Activated CD4-positive, alpha-beta T cell treated with anti-CD3 and anti-CD28 coated beads, Interleukin-2, amount 50 U/mL, for 1 hour (primary cell): Measurements from ENCODE around the gene STARD3NL.
"Not testable (repeated sequence)": the region's sequence is repeated elsewhere in the genome, so short reads cannot be mapped to it uniquely, and the experiment has no call there.

Experiments used
- DNase-seq: peaks from one replicate; pipeline ENCODE4 v3.0.0-alpha.2; 2020

STARD3NL gene

GRCh38 chr7:38269704-38270346 is 91.8 kb downstream of the STARD3NL start:
- not testable (repeated sequence) for DNase-seq

GRCh38 chr7:38270405-38270804 is 92.4 kb downstream of the STARD3NL start:
- DNase-seq, result not testable (repeated sequence)

GRCh38 chr7:38273286-38273995 is 95.4 kb downstream of the STARD3NL start, which contains the start of gene TARP:
TSS of gene TARP (minus strand) at chr7:38273636.
- DNase-seq, result no peak

DNA sequence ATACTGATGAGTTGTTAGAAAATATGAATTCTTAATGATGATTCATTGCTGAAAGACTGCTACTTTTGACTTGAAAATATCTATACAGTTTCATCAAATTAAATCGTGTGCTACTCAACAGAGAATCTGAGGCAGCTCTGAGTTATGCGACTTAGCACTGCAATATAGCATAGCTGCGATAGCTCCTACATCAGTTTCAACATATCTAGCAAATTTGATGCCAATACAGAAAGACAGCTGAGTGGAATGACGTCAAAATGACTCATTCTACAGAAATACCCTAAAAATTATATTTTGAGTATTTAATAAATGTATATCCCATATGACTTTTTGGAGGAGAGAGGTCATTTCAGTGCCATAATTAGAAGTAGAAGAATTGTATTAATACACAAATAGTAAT is 96.4 kb downstream of the STARD3NL start:
- no peak for DNase-seq

GRCh38 chr7:38274927-38275620 is 97.0 kb downstream of the STARD3NL start:
- no peak for DNase-seq

DNA sequence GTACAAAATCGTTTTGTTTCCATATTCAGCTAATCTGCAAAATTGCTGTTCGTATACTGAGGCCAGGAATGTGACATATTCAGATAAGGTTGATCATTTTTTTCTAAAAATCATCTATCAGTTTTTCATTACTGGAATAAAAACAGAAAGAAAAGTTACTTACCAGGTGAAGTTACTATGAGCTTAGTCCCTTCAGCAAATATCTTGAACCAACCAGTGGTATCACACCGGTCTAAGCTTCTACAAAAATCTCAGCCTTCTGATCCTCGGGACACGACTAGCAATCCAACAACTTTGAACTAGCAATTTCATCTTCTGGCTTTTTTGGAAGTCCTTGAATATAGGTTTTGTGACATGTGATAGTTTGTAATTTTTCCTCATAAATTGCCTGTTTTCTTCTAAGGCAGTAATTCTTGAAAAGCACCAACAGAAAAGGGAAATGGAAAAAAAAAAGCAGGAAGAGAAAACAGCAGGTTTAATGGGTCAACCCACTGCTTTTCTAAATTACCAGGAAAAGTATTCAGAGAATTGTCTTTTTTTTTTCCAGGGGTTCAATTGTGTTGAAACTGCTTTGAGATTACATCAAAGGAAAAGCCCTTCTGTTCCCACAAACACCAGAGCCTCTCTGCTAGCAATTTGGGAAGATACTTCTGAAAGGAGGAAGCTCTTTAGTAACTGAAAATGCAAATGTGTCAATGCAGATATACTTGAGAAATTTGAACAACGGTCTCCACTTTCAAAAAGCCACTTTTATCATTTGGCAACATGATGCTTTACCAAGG is 98.2 kb downstream of the STARD3NL start:
- no peak for DNase-seq

DNA sequence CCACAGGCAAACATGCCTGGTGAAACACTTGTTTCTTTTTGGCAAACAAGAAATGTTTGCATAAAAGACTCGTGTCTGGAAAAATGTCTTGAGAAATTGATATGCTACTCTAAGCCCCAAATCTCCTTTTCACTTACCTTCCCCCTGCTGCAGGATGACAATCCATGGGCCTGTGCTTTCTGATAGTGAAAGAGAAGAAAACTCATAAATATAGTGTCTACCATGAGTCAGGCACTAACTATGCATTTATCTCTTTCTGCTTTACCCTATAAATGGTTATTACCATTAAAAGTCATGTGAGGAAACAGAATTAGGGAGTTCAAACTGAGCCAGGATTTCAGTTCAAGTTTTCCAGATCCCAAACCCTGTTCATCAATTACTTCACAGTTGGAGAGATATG is 102.0 kb downstream of the STARD3NL start:
- DNase-seq, result no peak
